GM21447 (cell line): ENCODE results near the gene PRDM8.
"Not testable (repeated sequence)": the region's sequence is repeated elsewhere in the genome, so short reads cannot be mapped to it uniquely, and the experiment has no call there.

Experiments used
- ATAC-seq: cut with Tn5 transposase; IDR thresholded peaks from one replicate; pipeline ENCODE4 v1.9.1; 2021; ENCODE audit not compliant: unreplicated experiment

The PRDM8 gene

DNA sequence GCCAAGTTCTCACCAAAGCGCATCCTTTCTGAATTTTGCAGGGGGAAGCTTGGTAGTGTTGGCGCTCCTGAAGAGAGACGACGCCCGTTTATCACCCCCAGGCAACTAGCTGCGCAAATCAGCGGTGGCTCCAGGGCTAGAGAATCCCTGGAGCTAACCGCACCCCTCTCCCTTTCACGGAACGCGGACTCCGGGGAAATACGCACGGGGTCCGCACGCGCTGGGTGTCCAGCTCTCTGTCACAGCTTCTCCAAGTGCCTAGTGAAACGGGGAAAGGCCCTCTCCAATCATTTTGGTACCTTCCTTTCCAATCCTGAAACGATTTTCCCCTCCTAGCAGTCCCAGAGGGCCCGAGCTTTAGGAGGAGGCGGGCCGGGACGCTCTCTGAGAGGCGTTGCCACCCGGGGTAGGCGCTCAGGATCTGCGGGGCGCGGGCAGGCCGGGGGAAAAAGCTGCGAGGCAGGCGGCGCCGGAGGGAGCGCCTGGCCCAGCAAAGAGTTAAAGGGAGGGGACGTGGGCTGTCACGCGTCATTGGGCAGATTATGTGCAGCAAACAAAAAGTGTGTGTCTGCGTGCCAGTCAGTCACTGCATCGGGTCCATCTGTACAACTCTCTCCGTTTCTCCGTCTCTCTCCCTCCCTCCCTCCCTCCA lies at the start of gene PRDM8:
PRDM8 (plus strand) TSS at position 582 of the 652 bp plus-strand sequence. CDS start 2,578 bp downstream, outside the sequence.
- no peak for ATAC-seq

DNA sequence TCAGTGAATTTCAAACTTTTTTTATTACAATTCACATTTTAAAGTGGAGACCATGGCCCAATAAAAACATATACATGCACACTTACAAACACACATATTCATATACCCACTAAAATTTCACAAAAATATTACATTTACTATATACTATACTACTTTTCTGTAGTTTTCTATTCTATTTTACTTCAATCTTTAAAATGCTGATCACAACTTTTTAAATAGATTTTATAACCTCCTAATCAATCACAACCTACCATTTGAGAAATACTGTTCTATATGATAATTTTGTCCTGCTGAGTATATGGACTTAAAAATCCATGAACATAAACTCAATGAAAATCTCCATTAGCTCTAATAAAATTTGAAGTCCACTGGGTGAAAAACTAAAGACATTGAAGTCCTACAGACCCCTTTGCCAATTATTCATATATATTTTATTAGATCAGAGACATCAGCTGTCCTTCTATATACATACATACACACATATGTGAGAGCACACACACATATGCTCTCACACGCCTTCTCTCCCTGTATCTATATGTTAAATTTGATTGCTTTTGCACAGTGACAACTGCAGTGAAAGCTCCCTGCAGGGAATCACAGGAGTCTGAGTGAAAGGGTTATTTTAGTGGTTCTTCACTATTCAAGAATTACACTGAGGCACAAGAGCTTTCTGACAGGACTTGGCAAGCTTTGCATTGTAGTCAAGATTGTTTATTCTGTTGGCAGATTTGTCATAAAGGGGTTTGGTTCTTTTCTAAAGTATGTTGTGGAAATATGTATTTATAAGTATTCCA lies 46.7 kb upstream of the PRDM8 start:
- no peak for ATAC-seq

DNA sequence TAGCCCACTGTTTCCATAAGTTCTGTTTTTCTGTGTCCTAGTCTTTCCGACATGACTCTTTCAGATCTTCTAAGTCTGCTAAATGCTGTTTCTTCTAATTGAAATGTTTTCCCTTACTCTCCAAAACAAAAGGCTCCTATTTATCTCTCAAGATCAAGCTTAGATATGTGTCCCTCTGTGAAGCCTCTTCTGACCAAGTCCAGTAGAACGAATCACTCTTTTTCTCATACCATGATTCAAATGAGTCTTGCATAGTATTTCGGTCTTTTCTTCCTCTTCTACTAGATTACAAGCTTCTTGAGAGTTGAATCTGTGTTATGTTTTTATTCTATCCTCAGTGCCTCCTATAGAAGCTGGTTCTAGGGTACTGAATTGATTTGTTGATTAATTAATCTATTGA lies 45.3 kb upstream of the PRDM8 start:
- no peak for ATAC-seq

DNA sequence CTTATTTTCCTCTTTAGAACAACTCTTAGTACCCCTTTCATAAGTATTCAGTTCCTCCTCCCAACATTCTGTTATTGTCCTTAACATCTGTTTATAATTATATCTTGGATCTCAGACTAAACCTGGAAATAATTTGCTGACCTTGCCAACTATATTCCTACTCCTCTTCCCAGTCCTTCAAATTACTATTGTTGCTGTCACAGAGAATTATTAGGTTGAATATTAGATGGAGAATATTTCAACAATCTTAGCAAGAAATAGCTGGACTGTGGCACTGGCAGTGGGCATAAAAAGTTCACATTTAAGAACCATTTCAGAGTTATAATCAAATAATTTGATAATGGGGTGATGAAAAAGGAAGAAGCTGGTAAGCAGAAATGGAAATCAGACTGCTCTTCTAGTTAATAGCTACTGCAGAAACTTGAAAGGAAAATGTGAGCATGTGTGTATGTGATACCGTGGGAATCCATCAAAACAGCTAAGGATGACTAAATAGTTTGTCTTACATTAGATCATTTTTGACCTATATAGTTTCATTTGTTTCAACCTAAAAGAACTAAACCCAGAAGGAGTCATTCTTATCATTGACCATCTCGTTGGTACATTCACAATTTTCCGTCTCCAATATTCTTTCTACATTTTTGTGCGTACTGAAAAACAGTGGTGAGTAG lies 43.3 kb upstream of the PRDM8 start:
- no peak for ATAC-seq

DNA sequence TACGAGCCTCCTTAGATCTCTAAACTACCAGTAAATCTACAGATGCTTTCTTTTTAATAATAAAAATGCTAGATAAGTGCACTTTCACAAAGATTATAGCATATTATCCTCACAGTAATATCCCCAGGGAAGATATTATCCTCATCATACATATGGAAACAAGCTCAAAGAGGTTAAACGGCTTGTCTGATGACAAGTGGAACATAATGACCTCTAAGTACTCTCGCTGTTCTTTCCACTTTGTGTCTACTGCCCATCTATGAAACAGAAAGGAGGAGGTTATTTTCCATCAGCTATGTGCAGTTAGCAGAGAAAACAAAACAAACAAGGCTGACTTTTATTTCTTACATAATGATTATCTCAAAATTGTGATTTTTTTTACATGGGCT lies 42.8 kb upstream of the PRDM8 start:
- no peak for ATAC-seq

DNA sequence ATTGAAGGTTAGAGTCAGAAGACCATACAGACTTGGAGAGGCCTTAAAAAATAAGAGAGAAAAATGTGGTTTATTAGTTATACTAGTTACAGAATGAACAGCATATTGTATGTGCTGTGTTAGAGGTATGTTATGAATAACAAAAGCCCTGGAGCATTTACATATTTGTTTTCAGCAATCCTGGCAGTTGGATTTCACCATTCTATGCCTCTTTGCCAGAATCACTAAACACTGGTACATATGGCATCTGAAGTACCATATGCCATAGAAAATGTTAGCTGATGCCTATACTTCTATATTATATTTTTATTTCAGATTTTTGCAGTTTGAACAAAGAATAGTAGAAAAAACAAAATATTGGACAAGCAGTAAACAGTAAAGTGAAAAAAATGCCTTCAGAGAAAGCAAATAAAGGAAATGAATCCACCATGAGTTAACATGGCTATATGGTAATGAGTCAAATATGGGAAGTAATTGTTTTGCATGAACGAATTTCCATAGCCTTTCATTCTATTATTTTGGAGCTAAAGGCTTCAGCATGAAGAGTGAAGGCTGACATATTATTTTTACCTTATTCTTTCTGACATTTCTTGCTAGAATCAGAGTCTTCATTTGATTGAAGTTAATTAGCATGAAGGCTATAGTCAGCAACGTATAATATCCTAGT lies 41.9 kb upstream of the PRDM8 start:
- ATAC-seq = no peak

DNA sequence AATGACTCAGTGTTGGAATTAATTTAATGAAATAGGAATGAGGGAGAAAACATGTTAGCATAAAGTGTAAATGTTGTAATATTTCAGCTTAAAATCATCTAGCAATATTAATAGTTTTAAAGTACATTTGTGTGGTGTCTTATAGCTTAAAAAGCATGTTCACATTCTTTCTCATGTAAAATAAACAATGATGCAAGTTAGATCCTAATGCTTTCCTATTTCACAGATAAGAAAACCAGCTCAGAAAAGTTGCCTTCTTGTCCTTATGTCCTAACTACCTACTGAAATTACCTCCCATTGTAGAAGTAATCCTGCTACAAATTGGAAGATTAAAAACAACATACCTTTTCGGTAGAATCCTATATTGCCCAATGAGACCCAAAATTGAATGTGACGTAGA lies 40.9 kb upstream of the PRDM8 start:
- ATAC-seq = no peak

DNA sequence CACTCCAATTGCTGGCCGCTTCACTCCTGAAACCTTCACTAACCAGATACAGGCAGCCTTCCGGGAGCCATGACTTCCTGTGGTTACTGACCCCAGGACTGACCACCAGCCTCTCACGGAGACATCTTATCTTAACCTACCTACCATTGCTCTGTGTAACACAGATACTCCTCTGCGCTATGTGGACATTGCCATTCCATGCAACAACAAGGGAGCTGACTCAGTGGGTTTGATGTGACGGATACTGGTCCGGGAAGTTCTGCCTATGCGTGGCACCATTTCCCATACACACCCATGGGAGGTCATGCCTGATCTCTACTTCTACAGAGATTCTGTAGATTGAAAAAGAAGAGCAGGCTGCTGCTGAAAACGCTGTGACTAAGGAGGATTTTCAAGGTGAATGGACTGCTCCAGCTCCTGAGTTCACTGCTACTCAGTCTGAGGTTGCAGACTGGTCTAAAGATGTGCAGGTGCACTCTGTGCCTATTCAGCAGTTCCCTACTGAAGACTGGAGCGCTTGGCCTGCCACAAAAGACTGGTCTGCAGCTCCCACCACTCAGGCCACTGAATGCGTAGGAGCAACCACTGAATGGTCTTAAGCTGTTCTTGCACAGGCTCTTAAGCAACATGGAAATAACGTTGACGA lies 35.8 kb upstream of the PRDM8 start:
- no peak for ATAC-seq

DNA sequence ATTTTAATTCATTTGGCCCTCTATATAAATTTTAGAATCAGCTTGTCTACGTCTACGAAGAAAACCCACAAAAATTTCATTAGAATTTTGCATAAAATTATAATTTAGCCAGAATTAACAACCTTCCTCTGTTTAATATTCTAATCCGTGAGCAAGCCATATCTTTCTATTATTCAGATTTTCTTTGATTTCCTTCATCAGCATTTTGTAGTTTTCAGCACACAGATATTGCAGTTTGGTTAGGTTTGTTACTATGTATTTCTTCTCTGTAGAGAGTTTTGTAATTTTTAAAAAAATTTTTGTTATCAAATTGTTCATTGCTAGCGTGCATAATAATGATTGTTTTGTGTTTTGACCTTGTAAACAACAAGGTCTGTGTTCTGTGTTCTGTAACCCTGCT lies 34.9 kb upstream of the PRDM8 start:
- ATAC-seq = no peak

DNA sequence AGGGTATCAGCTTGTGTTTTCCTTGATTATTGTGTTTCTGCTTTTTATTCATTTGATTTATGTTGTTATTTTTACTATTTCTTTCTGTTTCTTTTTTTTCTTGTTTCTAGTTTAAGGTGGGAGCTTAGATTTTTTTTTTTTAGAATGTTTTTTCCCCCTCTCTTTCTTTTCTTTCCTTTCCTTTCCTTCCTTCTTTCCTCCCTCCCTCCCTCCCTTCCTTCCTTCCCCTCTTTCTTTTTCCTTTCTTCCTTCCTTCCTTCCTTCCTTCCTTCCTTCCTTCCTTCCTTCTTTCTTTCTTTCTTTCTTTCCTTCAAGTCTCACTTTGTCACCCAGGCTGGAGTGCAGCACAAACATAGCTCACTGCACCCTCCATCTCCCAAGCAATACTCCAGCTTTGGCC lies 31.4 kb upstream of the PRDM8 start:
- ATAC-seq = no peak

DNA sequence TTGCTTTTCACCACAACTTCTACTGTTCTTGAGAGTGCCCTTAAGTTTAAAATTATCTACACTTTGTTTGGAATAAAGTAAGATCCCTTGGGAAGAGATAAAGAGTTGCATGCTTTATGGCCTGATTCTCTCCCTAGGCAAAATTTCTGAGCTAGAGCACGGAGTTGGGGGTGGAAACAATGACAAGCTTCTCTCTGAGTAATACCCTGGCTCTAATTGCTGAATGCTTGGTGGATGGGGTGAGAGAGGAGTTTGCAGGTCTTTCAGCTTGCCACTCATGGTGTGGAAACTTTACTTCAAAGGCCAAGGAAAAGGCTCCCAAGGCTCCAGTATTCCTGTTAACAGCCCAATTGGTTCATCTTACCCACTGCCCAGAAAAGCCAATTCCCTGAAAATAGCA lies 26.1 kb upstream of the PRDM8 start:
- ATAC-seq = no peak

DNA sequence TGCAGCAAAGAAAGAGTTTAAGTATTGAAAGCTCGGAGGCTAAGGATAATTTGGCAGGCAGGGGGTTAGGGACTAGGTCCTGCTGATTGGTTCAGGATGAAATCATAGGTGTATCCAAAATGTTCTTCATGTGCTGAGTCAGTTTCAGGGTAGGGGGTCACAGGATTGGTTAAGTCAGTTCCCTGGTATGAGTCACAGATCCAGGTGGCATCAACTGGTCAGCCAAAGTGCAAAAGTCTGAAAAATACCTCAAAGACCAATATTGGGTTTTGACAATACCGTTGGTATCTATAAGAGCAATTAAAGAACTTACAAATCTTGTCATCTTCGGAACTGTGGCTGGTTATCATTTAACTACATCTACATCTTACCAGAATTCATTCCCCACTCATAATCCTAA lies 25.6 kb upstream of the PRDM8 start:
- ATAC-seq = no peak

DNA sequence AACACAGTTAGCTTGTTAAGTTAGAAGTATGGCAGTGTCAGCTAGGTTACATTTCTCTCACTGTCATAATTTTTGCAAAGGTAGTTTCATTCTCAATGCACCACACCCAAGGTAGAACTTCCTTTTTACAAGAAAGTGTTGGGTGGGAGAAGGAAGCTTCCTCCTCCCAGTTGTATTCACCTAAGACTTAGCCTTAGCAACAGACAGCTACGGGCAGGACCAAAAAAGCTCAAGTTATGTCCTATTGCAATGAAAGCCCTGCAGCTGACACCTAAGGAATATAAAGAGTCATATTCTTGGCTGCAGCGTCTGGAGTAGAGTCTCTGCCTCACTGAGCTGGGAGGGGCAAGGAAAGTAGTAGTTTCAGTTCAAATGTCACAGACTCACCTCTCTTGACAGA lies 25.1 kb upstream of the PRDM8 start:
- no peak for ATAC-seq

DNA sequence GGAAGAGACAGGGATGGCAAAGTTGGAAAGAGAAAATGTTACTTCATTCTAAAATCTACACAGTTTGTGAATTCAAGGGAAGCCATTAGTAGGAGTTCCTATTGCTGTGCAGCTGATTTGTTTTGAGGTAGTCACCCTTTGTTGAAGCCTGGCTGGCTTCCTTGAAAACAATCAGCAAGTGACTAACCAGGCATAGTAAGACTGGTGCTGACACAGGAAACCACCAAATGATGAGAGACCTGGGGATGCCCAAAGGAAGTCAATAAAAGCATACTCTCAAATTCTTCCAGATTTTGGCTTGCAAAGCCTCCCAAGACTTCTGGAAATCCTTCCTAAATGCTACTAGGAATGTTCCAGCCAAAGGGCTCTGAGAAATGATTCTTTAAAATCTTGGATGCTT lies 23.9 kb upstream of the PRDM8 start:
- ATAC-seq = peak; percentile 97

DNA sequence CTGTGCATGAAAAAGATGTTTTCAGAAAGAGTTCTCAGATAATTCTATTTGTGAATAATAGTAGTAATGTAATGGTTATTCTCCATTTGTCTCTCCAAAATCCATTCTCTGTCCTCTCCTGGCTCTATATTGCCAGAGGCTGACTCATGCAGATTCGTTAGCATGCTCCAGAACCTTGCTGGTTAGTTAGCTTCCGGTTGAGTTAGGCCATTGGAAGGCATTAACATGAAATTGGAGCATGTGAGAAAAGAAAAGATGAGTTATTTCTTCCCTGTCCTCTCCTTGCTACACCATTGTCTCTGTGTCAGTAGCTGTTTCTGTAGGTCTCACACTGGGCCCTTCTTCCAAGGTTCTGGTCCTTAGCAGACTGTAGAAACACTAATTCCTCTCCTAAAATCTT lies 23.5 kb upstream of the PRDM8 start:
- no peak for ATAC-seq

DNA sequence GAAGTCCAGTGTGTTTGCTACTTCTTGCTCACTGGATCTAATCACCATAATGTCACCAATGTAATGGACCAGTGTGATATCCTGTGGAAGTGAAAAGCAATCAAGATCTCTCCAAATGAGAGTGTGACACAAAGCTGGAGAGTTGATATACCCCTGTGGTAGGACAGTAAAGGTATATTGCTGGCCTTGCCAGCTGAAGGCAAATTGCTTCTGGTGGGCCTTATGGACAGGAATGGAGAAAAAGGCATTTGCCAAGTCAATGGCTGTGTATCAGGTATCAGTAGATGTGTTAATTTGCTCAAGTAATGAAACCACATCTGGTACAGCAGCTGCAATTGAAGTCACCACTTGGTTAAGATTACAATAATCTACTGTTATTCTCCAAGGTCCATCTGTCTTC lies 19.5 kb upstream of the PRDM8 start:
- ATAC-seq = not testable (repeated sequence)

DNA sequence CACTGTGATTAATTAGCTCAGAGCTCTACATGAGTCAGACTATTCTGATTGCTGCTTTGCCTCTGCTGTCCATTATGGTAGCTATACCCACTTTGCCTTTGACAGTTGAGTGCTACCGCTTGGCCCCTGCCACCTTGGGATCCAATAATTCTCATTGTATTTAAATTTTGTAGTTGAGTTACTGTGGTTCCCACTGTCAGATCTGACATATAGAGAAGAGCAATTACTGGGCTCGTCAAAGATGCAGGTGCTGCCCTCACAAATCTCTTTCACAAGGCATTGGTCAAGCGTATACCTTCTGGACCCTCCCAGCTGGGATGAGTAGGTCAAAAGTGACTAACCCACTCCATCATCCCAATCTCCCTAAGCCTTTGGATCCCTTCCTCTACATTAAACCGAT lies 18.3 kb upstream of the PRDM8 start:
- ATAC-seq = no peak

DNA sequence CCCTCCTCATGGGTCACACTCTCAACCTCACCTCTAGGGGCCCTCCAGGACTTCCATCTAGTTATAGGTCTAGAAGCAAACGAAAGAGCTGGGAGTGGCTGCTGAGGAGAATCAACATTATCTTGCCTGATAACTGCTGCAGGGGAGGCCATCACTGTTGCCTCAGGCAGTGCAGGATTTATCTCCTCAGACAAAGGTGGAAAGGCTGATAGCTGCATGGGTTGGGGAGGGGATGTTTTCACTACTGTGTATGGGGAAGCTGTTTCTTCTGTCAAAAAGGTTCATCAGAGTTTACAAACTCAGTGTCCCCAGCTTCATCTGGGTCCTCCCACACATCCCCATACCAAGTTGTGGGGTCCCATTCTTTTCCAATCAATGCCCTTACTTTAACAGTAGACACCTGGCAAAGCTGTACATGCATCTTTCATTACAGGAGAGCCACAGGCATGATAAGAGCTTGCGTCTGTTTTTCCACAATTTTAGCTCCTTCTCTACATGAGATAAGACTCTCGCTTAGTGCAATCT lies 17.6 kb upstream of the PRDM8 start:
- ATAC-seq = no peak

DNA sequence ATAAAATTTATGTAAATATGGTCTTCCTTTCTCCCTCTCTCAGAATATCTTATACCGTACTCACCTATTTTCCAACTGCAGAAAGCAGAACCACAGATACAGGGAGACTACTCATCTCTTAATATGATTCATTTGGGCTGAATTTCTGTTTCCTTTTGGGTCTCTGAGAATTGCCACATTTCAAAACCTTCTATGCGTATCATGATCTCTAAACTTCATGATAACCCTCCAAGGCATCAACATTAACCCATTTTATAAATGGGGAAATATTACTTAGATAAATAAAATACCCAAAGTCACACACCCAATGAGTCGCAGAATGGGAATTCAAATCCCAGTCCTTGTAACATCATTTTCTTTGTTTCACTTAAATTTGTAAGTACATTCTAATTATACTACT lies 16.6 kb upstream of the PRDM8 start:
- ATAC-seq = no peak

DNA sequence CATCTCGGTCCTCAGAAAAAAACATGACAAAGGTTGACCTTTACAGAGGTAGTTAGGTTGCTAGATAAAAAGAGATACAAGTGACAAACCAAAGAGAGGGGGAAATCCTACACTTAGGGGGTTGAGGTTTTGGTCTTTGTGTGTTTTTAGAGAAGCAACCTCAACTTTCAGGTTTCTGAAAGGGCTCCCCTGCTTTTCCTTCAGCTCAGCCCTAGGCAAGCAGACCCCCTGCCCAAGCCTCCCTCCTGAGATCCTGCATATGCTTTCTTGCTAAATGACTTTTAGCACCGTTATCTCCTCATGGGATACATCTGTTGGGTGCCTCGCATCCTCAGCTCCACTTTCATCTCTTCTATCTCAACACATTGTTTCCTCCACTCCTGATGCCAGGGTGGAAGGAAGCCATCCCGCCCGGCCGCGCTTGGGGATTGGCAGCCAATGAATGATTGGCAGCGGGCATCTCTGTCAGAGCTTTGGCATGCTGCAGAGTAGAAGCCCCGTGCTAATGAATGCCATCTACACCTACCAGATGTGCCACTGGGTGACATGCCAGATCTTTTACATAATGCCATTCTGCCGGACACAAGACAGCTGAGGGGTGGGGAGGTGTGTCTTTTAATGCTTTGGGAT lies 15.0 kb upstream of the PRDM8 start:
- no peak for ATAC-seq
